Hepatocyte (in vitro differentiated cells): ENCODE measurements around the gene PDLIM1.

ENCODE experiments used
- CTCF ChIP-seq: fragments of 200-600 bp; sonication (generic); IDR thresholded peaks from 2 replicates; pipeline ENCODE4 v1.5.1; 2016; ENCODE audit warnings: antibody characterized with exemption, mild to moderate bottlenecking; ENCODE audit not compliant: poor library complexity
- EZH2 ChIP-seq: fragments of 200-600 bp; sonication (generic); IDR thresholded peaks from 2 replicates; pipeline ENCODE4 v1.6.1; 2016; ENCODE audit warnings: antibody characterized with exemption, mild to moderate bottlenecking, borderline replicate concordance
- EZH2phosphoT487 ChIP-seq: fragments of 200-600 bp; sonication (generic); IDR thresholded peaks from one replicate; pipeline ENCODE4 v1.6.1; 2018; ENCODE audit warnings: antibody characterized with exemption, mild to moderate bottlenecking, low read depth, moderate library complexity; ENCODE audit not compliant: unreplicated experiment, severe bottlenecking

GRCh38 chr10:95331596-95332130 is 40.9 kb upstream of the PDLIM1 start:
- no peak for TF ChIP-seq CTCF
- TF ChIP-seq EZH2, result no peak
- TF ChIP-seq EZH2phosphoT487, result no peak
